ENCODE results near the gene RECQL5. TPM values are rescaled to one million over a fixed set of nuclear protein-coding genes. Genes with fewer than 3 reads are reported as not detected.
A peak's percentile ranks its signal among the peaks of the same experiment; 100 is the strongest.

RECQL5 gene
- total RNA-seq, 4 donors from 2014 or later = 41.9 to 91.8 (median 70.1) TPM

DNA sequence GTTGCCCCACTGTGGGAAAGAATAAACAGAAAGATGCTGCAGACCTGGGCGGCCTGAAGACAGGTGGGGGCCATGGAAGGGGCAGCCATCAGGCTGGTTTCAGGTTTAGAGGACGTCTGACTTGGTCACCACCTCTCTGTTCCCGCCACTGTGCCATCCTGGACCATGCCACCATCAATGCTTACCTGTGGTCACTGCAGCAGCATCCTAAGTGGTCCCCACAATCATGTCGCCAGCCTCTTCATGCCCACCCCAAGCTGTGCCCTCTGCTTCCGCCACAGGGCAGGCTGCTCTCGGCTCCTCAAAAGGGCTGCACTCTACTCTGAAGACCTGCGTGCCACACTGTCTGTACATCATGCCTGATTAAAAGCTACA, 23.3 kb downstream of the RECQL5 start:
- Histone ChIP-seq H3K4me1 (peaks cover 62 to 74% of the 10 kb centered on the region in 2 donors), H3K9me3 (no peaks in the 10 kb centered on the region), H3K4me3 (replicated peaks in 1 of 3) (no peak overlapping the region), H3K27ac (peak overlapping the region; percentile 96 to 98 (median 97)), H3K36me3 (no peaks in the 10 kb centered on the region), H3K27me3 (no peaks in the 10 kb centered on the region)
- 85 to 92% methylated on average over 7 of the region's 7 CpGs for WGBS, 2 donors
- no peak for DNase-seq
- intact Hi-C loops (cut with DNase I) = no loop called here
- no peak for TF ChIP-seq POLR2A (IDR thresholded peaks at IDR 0.05)
- TF ChIP-seq, protein P1, sequence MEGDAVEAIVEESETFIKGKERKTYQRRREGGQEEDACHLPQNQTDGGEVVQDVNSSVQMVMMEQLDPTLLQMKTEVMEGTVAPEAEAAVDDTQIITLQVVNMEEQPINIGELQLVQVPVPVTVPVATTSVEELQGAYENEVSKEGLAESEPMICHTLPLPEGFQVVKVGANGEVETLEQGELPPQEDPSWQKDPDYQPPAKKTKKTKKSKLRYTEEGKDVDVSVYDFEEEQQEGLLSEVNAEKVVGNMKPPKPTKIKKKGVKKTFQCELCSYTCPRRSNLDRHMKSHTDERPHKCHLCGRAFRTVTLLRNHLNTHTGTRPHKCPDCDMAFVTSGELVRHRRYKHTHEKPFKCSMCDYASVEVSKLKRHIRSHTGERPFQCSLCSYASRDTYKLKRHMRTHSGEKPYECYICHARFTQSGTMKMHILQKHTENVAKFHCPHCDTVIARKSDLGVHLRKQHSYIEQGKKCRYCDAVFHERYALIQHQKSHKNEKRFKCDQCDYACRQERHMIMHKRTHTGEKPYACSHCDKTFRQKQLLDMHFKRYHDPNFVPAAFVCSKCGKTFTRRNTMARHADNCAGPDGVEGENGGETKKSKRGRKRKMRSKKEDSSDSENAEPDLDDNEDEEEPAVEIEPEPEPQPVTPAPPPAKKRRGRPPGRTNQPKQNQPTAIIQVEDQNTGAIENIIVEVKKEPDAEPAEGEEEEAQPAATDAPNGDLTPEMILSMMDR (IDR thresholded peaks at IDR 0.05) = no peak

DNA sequence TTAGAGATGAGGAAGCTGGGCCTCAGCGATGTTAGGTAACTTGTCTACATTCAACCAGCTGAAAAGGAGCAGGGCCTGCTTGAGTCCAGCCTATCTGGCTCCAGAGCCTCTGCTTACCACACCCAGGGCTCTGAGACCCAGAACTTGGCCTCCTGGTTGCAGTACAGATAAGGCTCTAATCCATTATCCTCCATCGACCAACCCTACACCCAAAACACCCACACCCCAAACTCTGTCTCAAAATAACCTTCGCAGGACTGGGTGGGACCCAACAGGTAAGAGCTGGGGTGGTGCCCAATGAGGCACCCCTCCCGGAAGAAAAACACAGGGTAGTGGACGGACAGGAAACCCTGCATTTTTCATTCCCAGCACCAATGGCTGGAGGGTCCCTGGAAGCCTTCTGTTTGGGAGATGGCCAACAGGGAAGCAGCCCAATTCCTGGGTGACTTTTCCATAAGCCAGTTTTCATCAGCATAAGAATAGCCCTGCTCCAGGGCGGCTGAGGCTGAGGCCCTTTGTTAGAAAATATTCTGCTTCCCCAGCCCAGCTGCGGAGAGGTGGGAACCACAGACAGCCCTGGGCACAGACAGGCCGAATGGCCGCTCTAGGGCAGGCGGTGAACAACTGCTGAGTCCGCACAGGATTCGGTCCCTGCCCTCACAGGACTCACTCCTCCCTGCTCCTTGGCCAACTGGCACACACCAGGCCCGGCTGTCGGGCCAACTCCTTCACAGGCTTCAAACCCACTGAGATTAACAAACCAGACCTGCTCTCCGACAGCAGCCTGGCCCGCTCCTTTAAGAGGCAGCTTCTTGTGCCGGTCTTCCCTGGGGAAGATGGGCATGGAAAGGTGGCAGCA, 23.9 kb downstream of the RECQL5 start:
- H3K27ac ChIP-seq = peak overlapping the region; percentile 96 to 98 (median 97)
- peak; percentile 71 to 83 for DNase-seq
- 72% methylated on average over 9 to 14 of the region's 17 CpGs for WGBS, 2 donors
- no peaks in the 10 kb centered on the region for H3K27me3 ChIP-seq
- no peak overlapping the region for H3K4me3 ChIP-seq (replicated peaks in 1 of 3)
- intact Hi-C loops (cut with DNase I) = no loop called here
- H3K9me3 ChIP-seq = no peaks in the 10 kb centered on the region
- TF ChIP-seq, protein P1 (IDR thresholded peaks at IDR 0.05) = no peak
- TF ChIP-seq POLR2A (IDR thresholded peaks at IDR 0.05) = peak in 1 of 2 donors; percentile 44
- no peaks in the 10 kb centered on the region for H3K36me3 ChIP-seq
- H3K4me1 ChIP-seq = peaks cover 66 to 80% of the 10 kb centered on the region in 2 donors

DNA sequence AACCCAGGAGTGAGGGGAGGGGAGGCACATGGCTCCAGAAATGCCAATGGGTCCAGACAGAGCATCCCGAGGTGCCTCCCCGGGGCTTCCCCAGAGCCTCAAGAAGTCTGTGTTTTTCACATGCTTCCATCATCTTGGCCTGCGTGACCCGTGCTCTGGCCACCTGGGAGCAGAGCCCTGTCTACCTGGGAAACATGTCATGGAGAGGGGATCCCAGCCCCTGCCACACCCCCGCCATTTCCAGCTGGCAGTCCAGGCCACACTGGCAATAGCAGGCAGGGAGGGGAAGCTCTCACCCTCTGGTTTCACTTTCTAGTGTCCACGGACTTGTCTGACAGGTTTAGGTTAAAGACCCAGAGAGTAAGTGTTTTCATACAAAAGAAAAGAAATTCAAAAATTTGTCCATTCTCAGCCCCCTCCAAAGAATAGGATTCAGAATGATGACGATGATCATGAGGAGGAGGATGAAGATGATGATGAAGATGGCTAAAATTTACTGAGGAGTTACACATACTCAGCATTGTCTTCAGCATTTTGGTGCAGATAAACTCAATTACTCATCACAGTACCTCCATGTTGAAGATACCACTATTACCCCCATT, 24.7 kb downstream of the RECQL5 start:
- Histone ChIP-seq H3K4me1 (peaks cover 71 to 87% of the 10 kb centered on the region in 2 donors), H3K9me3 (no peaks in the 10 kb centered on the region), H3K27me3 (no peaks in the 10 kb centered on the region), H3K36me3 (no peaks in the 10 kb centered on the region), H3K27ac (peak overlapping the region; percentile 96 to 98 (median 97)), H3K4me3 (replicated peaks in 1 of 3) (no peak overlapping the region)
- intact Hi-C loops (cut with DNase I) = no loop called here
- 46 to 57% methylated on average over 5 to 7 of the region's 7 CpGs for WGBS, 2 donors
- TF ChIP-seq, protein P1 (IDR thresholded peaks at IDR 0.05) = no peak
- TF ChIP-seq POLR2A (IDR thresholded peaks at IDR 0.05) = peak; percentile 22 to 23
- peak; percentile 82 to 86 for DNase-seq

DNA sequence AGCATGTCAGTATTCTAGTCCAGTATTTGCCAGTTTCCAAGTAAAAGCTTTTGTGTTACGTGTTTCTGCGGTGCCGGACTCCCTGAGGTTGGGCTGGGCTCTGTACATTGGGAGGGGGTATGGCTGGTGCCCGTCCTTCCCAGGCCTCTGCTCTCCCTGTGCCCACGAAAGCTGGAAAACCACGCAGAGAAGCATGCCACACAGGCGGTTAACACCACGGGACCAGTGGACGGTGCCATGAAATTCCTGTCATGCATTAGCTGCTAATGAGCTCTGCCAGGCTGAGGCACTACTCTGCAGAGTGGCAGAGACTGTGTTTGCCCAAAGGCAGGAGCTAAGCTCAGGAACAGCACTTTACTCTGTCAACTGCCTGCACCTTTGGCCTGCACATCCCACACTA, 25.6 kb downstream of the RECQL5 start:
- Histone ChIP-seq H3K4me1 (peaks cover 77 to 97% of the 10 kb centered on the region in 2 donors), H3K27me3 (no peaks in the 10 kb centered on the region), H3K4me3 (replicated peaks in 1 of 3) (no peak overlapping the region), H3K36me3 (no peaks in the 10 kb centered on the region), H3K27ac (peak overlapping the region; percentile 96 to 98 (median 97)), H3K9me3 (no peaks in the 10 kb centered on the region)
- DNase-seq = peak; percentile 94 to 96
- intact Hi-C loops (cut with DNase I) = no loop called here
- 66 to 69% methylated on average over 9 of the region's 9 CpGs for WGBS, 2 donors
- TF ChIP-seq, protein P1 (IDR thresholded peaks at IDR 0.05) = no peak
- peak in 1 of 2 donors; percentile 70 for TF ChIP-seq POLR2A (IDR thresholded peaks at IDR 0.05)

Data from thyroid gland (tissue), 4 donors.